Skin epidermis (tissue), 12 donors: ENCODE data around the gene DPH5.
A peak's percentile ranks its signal among the peaks of the same experiment; 100 is the strongest.
"Not testable (repeated sequence)": the region's sequence is repeated elsewhere in the genome, so short reads cannot be mapped to it uniquely, and the experiment has no call there.

Experiments used
- H3K27ac ChIP-seq, 21 experiments: fragments of 200-600 bp; sonication (generic) in 11 of 21; one replicate each; pipeline ENCODE4 v1.5.0; 2020; ENCODE audit warnings: mild to moderate bottlenecking in 3 of 21, inconsistent platforms in 2 of 21, moderate library complexity in 2 of 21
- H3K4me3 ChIP-seq, 7 experiments: fragments of 200-600 bp; sonication (generic) in 2 of 7; one replicate each; pipeline ENCODE4 v1.5.0; 2020; ENCODE audit warnings: inconsistent platforms in 2 of 7, mild to moderate bottlenecking in 2 of 7, moderate library complexity in 1 of 7

The DPH5 gene

GRCh38 chr1:101025657-101026429, at the start of gene DPH5:
Gene DPH5 (minus strand): TSS chr1:101025784. CDS start chr1:101025443, 341 bp downstream.
- Histone ChIP-seq H3K27ac (peak within 1 kb of the TSS; percentile 50 to 95 (median 88)), H3K4me3 (peak within 1 kb of the TSS; percentile 45 to 74 (median 59))

GRCh38 chr1:101073836-101074235, 48.3 kb upstream of the DPH5 start:
- no peak overlapping the region for H3K27ac ChIP-seq

GRCh38 chr1:101071470-101071891, 45.9 kb upstream of the DPH5 start:
- Histone ChIP-seq H3K4me3 (no peak overlapping the region), H3K27ac (no peak overlapping the region)

More at GRCh38 chr1:101073836-101074235, 48.3 kb upstream of the DPH5 start:
- H3K4me3 ChIP-seq, result no peak overlapping the region

GRCh38 chr1:101069158-101069557, 43.6 kb upstream of the DPH5 start:
- Histone ChIP-seq H3K4me3 (no peak overlapping the region), H3K27ac (no peak overlapping the region)

- not testable (repeated sequence) for H3K27ac ChIP-seq, H3K4me3 ChIP-seq
Observed at GRCh38 chr1:101066937-101067335, 41.4 kb upstream of the DPH5 start.

GRCh38 chr1:101066260-101066936, 40.8 kb upstream of the DPH5 start:
- H3K4me3 ChIP-seq, result no peak overlapping the region
- H3K27ac ChIP-seq, result no peak overlapping the region

- Histone ChIP-seq H3K27ac (no peak overlapping the region), H3K4me3 (no peak overlapping the region)
Observed at GRCh38 chr1:101065575-101065974, 40.0 kb upstream of the DPH5 start.

- H3K4me3 ChIP-seq, result no peak overlapping the region
- no peak overlapping the region for H3K27ac ChIP-seq
Observed at GRCh38 chr1:101064697-101065096, 39.1 kb upstream of the DPH5 start.

- Histone ChIP-seq H3K27ac (no peak overlapping the region), H3K4me3 (no peak overlapping the region)
Observed at GRCh38 chr1:101060992-101061391, 35.4 kb upstream of the DPH5 start.

GRCh38 chr1:101059945-101060542, 34.5 kb upstream of the DPH5 start:
- H3K27ac ChIP-seq, result no peak overlapping the region

GRCh38 chr1:101055623-101056022, 30.0 kb upstream of the DPH5 start:
- no peak overlapping the region for H3K27ac ChIP-seq
- no peak overlapping the region for H3K4me3 ChIP-seq

More at GRCh38 chr1:101059945-101060542, 34.5 kb upstream of the DPH5 start:
- no peak overlapping the region for H3K4me3 ChIP-seq

- Histone ChIP-seq H3K4me3 (no peak overlapping the region), H3K27ac (no peak overlapping the region)
Observed at GRCh38 chr1:101051688-101052638, 26.4 kb upstream of the DPH5 start.

GRCh38 chr1:101050869-101051268, 25.3 kb upstream of the DPH5 start:
- Histone ChIP-seq H3K4me3 (no peak overlapping the region), H3K27ac (no peak overlapping the region)

GRCh38 chr1:101044749-101045148, 19.2 kb upstream of the DPH5 start:
- no peak overlapping the region for H3K27ac ChIP-seq
- H3K4me3 ChIP-seq, result no peak overlapping the region

- H3K4me3 ChIP-seq, result no peak overlapping the region
- H3K27ac ChIP-seq, result no peak overlapping the region
Observed at GRCh38 chr1:101044259-101044658, 18.7 kb upstream of the DPH5 start.

- Histone ChIP-seq H3K27ac (no peak overlapping the region), H3K4me3 (no peak overlapping the region)
Observed at GRCh38 chr1:101043776-101044175, 18.2 kb upstream of the DPH5 start.

- no peak overlapping the region for H3K27ac ChIP-seq
Observed at GRCh38 chr1:101041300-101041699, 15.7 kb upstream of the DPH5 start.

GRCh38 chr1:101040666-101041065, 15.1 kb upstream of the DPH5 start:
- Histone ChIP-seq H3K4me3 (no peak overlapping the region), H3K27ac (no peak overlapping the region)

More at GRCh38 chr1:101041300-101041699, 15.7 kb upstream of the DPH5 start:
- no peak overlapping the region for H3K4me3 ChIP-seq

- Histone ChIP-seq H3K4me3 (no peak overlapping the region), H3K27ac (no peak overlapping the region)
Observed at GRCh38 chr1:101039245-101039644, 13.7 kb upstream of the DPH5 start.

- Histone ChIP-seq H3K4me3 (no peak overlapping the region), H3K27ac (no peak overlapping the region)
Observed at GRCh38 chr1:101037316-101037715, 11.7 kb upstream of the DPH5 start.
